ENCODE data around the gene DIS3L2. TPM values are rescaled to one million over a fixed set of nuclear protein-coding genes. Genes with fewer than 3 reads are reported as not detected.

The DIS3L2 gene
- total and polyA plus RNA-seq, 2 of the 4 experiments (the other 2 are of a cell fraction) = 14.7 to 19.2 TPM

DNA sequence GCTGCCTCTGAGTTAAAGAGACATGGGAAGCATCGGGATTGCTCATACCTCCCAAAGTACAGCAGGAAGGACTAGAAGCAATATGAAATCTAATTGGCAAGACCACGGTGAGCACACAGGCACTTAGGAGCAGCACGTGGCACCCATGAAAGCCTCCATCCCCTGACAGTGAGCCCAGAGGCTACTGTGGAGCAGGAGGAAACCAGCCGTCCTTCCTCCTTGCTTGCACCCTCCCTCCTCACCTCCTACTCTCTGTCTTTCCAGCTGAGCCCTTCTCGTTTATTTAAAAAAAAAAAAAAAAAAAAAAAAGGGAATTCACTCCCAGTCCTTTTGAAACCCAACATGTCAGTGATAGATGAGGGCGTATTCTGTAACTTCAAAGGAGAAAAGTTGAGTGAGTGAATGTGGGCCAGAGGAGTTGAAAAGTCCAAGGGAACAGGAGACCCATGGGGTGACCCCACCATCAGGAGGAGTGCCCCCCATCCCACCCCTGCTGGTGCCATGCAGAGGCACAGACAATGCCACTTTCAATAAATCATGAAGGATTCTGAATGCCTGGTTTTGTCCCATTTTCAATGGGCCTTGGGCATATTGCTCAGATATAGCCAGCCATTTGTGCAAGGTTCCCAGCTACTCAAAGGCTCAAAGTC is 320.5 kb downstream of the DIS3L2 start:
- TF ChIP-seq CTCF (conservative IDR thresholded peaks at IDR 0.05; ENCODE audit: low read depth, low read length) (no peak), SMC3 (IDR thresholded peaks at IDR 0.05; ENCODE audit: low read depth, low read length) (no peak), MAFK (IDR thresholded peaks at IDR 0.05; ENCODE audit: low read depth, low read length) (no peak)
- ChIA-PET CTCF (interaction anchor here (0.6 kb wide), 1 partner anchor 9 kb away, joined by 3 read pairs; no protein-coding TSS in a partner anchor), POLR2A (ENCODE audit: unreplicated experiment) (no interaction called here)
- Histone ChIP-seq H2BK20ac (ENCODE audit: low read depth, low read length) (no peak overlapping the region), H2BK5ac (ENCODE audit: low read depth, low read length, poor library complexity, severe bottlenecking) (no peak overlapping the region), H3K9me1 (ENCODE audit: insufficient read depth, low read length) (peaks cover 2% of the 10 kb centered on the region; the same call in 1 of the 2 replicates), H2BK15ac (ENCODE audit: low read depth, low read length) (no peak overlapping the region), H3K36me3 (ENCODE audit: control insufficient read depth, insufficient read depth, low read length) (peaks cover 2% of the 10 kb centered on the region; the same call in 1 of the 2 replicates), H3K4ac (ENCODE audit: low read depth, low read length) (no peak overlapping the region), H3K79me1 (ENCODE audit: low read depth in 1 of 2, low read length in 2 of 2) (0 out of 4 replicates have a peak, but pooled peaks cover 0 to 4% of the 10 kb centered on the region in 2 experiments), H3K9ac (ENCODE audit: low read depth, low read length) (no peak overlapping the region), H3K27me3 (ENCODE audit: control insufficient read depth, insufficient read depth, low read length) (no peaks in the 10 kb centered on the region), H2AK9ac (replicated peaks; ENCODE audit: low read depth, low read length, poor library complexity) (no peak overlapping the region), H3K27ac (ENCODE audit: insufficient read depth, low read length) (no peak overlapping the region), H3K18ac (ENCODE audit: low read depth, low read length) (no peak overlapping the region), H4K8ac (ENCODE audit: low read depth in 2 of 2, low read length in 2 of 2) (no peak overlapping the region), H3K4me3 (ENCODE audit: insufficient read depth, low read depth, low read length) (no peak overlapping the region), H3K4me2 (ENCODE audit: low read depth, low read length) (no peak overlapping the region), H3K56ac (ENCODE audit: extremely low read depth, insufficient read depth, low read length) (no peak overlapping the region), H3K4me1 (ENCODE audit: control insufficient read depth, insufficient read depth, low read length) (no peaks in the 10 kb centered on the region), H4K5ac (ENCODE audit: low read depth, low read length) (no peak overlapping the region), H4K91ac (ENCODE audit: insufficient read depth, low read depth, low read length) (no peak overlapping the region), H2AK5ac (ENCODE audit: low read depth, low read length) (no peak overlapping the region), H3K14ac (replicated peaks; ENCODE audit: low read depth, low read length) (no peak overlapping the region), H2BK120ac (ENCODE audit: low read depth, low read length) (no peak overlapping the region), H4K20me1 (ENCODE audit: insufficient read depth, low read length) (no peaks in the 10 kb centered on the region; the same call in 1 of the 2 replicates), H3K23ac (ENCODE audit: low read depth, low read length) (no peak overlapping the region), H3K9me3 (ENCODE audit: control insufficient read depth, insufficient read depth, low read length) (no peaks in the 10 kb centered on the region), H2AFZ (replicated peaks; ENCODE audit: low read length, poor library complexity) (no peak overlapping the region)
- in situ Hi-C loops (cut with MboI; ENCODE audit: low sequenced_read_pairs) = no loop called here
- intact Hi-C loops (cut with micrococcal nuclease) = no loop called here
- BruUV-seq (replicated peaks) = no TSS peak
- DNase-seq (no peak), ATAC-seq (ENCODE audit: low read depth) (no peak)
- dilution Hi-C loops (cut with HindIII; ENCODE audit: low sequenced_read_pairs, unreplicated experiment) = no loop called here
- WGBS, 2 experiments (ENCODE audit: extremely low coverage in 2 of 2, insufficient read length in 1 of 2) = 80% methylated on average over 1 of the region's 6 CpGs; no CpG with 5 or more reads in 1 of the 2 experiments
